SK-N-SH (cell line): Measurements from ENCODE around the gene CYSTM1.

Source experiments
- CTCF ChIP-seq: fragments of 200-600 bp; sonication (generic); IDR thresholded peaks from 2 replicates; pipeline ENCODE4 v1.6.1; 2017; ENCODE audit warnings: antibody characterized with exemption, mild to moderate bottlenecking, moderate library complexity
- EP300 ChIP-seq, 2 experiments: IDR thresholded peaks; 2 replicates each; pipeline versions ENCODE4 v1.4.0 to v1.6.1; 2012; ENCODE audit warnings: borderline replicate concordance in 1 of 2, low read depth in 1 of 2, low read length in 1 of 2
- FOXJ3 ChIP-seq: sonication (generic); formaldehyde crosslinking; IDR thresholded peaks from 2 replicates; pipeline ENCODE4 v1.5.1; 2020; ENCODE audit warnings: mild to moderate bottlenecking, missing genetic modification reagents
- JUND ChIP-seq: IDR thresholded peaks from 2 replicates; pipeline ENCODE4 v1.4.0; 2012
- PBX3 ChIP-seq: IDR thresholded peaks from 2 replicates; pipeline ENCODE4; 2012
- POLR2AphosphoS5 ChIP-seq: IDR thresholded peaks from 2 replicates; pipeline ENCODE4 v1.6.1; 2012; ENCODE audit warnings: low read depth, low read length
- RAD21 ChIP-seq: IDR thresholded peaks from 2 replicates; pipeline ENCODE4 v1.6.1; 2012; ENCODE audit warnings: mild to moderate bottlenecking, low read length
- RCOR1 ChIP-seq: fragments of 150-350 bp; IDR thresholded peaks from 2 replicates; pipeline ENCODE4 v1.6.1; 2017; ENCODE audit warnings: antibody characterized with exemption, low read length
- REST ChIP-seq: IDR thresholded peaks from 2 replicates; pipeline ENCODE4 v1.6.1; 2012; ENCODE audit warnings: mild to moderate bottlenecking, low read depth, low read length, moderate library complexity
- SMC3 ChIP-seq: IDR thresholded peaks from 2 replicates; pipeline ENCODE4 v1.6.1; 2012; ENCODE audit warnings: low read depth, low read length, improper control_type of control experiment
- TCF12 ChIP-seq: IDR thresholded peaks from 2 replicates; pipeline ENCODE4 v1.4.0; 2012
- TEAD4 ChIP-seq: IDR thresholded peaks from 2 replicates; pipeline ENCODE4 v1.4.0; 2012; ENCODE audit warnings: mild to moderate bottlenecking, borderline replicate concordance; ENCODE audit not compliant: insufficient read depth
- USF2 ChIP-seq: fragments of 150-350 bp; IDR thresholded peaks from 2 replicates; pipeline ENCODE4 v1.6.1; 2017; ENCODE audit warnings: antibody characterized with exemption, low read length, low read depth, borderline replicate concordance
- ZBTB33 ChIP-seq: IDR thresholded peaks from 2 replicates; pipeline ENCODE4 v1.4.0; 2012; ENCODE audit warnings: low read depth, borderline replicate concordance

- TF ChIP-seq FOXJ3 (CRISPR knock-in tag) = no peak
- TF ChIP-seq CTCF = peak; percentile 15; the same call in 1 of the 2 replicates
- no peak for TF ChIP-seq EP300 (IDR thresholded peaks at IDR 0.05; ENCODE audit: borderline replicate concordance in 1 of 2, low read depth in 1 of 2, low read length in 1 of 2)
- no peak for TF ChIP-seq JUND
- no peak for TF ChIP-seq REST
- TF ChIP-seq RCOR1 = no peak
- TF ChIP-seq USF2 = no peak
- no peak for TF ChIP-seq SMC3
- TF ChIP-seq ZBTB33 = no peak
- TF ChIP-seq RAD21 = no peak
- no peak for TF ChIP-seq POLR2AphosphoS5
- TF ChIP-seq TCF12 = no peak
- TF ChIP-seq PBX3 = no peak
- no peak for TF ChIP-seq TEAD4
These were observed 31.0 kb downstream of the CYSTM1 start for GRCh38 chr5:140205952-140206351.
